HG03064 (cell line): ENCODE measurements around the gene MYL12A.

Source experiments
- ATAC-seq: cut with Tn5 transposase; IDR thresholded peaks from one replicate; pipeline ENCODE4 v1.9.1; 2021; ENCODE audit warnings: low read depth; ENCODE audit not compliant: unreplicated experiment

The MYL12A gene

DNA sequence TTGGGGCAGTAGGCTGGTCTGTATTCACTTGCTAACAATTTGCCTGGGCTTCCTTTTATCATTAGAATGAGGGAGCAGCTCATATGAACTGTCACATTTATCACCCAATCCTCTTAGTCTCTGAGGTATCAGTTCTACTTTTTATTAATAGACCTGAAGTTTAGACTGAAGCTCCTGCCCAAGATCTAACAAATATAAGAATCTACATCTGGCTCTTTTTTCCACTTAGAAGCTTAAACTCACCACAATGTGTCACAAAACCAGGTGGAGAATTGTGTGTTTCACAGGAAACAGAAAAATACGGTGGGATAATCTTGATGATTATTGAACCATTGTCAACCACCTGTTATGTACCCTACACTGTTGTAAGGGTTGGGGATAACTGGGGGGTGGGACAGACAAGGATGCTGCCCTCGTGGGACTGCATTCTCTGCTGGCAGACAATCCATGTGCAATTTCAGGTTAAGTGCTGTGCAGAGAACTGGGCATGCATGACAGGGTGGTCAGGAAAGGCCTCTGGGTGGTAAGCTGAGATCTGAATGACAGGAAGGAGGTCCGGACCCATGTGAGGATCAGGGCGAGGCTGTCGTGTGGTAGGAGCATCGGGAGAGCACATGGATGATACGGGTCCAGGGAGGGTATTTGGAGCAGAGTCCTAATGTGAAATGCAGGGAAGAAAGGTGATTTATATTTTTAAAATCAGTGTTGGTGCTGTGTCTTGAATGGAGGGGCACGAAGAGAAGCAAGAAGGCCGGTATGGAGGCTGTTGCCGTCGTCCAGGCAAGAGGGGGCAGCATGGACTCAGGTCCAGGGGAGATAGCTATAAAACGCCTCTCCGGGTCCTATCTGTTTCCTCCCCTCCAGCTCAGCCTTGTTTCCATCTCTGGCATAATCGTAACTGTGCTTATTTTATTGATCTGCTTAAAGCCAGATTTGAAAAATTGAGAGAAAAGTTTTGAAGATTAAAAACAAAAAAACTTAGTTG is 31.9 kb downstream of the MYL12A start:
- ATAC-seq: peak; percentile 74

DNA sequence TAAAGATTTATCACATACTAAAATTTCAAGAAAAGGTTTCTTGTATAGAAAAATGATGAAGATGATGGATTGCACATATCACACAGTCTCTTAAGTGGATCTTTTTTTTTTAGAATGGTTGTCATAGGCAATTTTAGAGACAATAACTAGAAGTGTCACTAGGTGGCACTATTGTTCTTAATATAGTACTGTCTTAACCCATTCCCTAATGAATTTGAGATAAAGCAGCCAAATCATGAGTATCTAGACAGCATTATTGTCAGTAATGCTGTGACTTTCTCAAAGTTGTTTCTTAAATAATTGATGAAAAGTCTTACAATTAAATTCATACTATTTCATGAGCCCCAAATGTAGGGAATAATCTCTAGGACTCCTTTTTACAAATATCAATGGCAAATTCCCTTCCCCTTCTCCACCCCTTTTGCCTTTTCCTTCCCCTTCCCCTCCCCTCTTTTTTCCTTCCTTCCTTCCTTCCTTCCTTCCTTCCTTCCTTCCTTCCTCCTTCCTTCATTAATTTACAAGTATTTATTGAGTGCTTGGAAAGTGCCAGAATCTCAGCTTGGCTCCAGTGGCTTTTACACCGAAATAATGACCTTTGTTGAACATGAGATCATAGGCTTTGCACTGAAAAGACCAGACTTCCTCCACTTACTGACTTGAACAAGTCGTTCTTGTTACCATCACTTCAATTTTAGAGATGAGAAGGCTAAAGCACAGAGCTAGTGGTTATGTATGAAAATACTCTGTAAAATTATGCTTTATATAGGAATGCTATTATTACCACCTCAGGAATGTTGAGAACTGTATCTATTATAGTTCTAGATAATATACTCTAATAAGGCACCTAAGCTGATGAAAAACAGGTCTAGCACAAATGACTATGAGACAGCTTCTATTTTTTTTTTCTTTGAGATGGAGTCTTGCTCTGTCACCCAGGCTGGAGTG is 34.1 kb downstream of the MYL12A start:
- no peak for ATAC-seq

DNA sequence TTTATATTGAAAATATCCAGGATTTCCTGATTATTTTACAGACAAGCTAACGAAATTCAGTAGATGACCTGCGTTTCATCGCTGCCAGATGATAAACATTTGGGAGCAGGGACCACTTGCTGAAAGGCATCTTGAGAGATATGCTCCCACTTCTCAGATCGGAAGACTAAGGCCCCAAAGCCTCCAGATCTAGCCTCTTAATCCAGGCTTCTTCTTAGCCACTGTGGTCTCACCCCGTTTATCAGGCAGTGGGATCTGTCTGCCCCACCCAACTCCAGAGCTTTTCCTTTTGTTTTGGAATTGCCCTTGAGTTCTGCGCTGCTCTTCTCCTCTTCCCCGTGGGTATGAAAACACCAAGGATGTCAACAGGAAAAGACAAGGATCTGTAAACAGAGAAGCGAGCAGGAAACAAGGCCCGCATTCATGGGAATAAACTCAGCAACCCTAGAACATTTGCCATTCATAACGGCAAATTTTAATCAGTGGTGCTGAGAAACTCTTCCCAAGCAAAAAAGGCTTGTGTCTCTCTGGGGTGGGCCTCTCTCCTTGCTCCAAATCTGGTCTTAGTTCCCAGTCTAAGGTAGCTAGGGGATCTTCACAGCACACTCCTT is 35.8 kb downstream of the MYL12A start:
- no peak for ATAC-seq

DNA sequence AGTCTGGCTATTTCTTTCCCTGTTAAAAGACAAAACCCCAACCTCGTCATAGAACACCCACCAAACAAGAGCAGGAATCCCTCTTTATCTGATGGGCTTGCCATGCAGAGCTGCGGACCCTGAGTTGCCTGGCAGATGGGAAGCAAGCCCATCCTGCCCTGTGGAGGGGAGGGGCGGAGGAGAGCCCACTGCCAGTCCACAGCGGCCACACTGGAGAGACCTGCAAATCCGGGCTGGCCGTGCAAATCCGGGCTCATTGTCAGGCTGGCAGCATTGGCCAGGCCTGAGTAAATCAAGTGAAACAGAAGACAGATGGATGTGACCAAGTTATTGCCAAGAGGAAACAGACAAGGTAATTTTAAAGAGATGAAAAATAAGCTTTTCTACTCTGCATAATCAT is 36.3 kb downstream of the MYL12A start:
- ATAC-seq: no peak

DNA sequence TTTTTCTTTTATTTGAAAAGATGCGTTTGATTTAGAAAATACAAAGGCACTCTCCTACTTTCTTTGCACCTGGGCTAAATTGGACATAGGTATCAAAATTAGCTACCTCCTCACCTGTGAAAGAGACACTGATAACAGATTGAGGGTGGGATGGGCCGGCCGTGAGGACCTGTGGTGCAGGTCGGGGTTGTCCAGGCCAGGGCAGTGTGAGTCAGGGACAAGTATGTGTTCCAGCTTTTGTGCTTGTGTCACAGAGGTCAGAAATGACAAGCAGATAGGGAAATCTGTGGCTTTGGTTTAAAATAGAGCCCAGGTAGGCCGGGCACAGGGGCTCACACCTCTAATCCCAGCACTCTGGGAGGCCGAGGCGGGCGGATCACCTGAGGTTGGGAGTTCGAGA is 36.9 kb downstream of the MYL12A start:
- ATAC-seq: no peak

DNA sequence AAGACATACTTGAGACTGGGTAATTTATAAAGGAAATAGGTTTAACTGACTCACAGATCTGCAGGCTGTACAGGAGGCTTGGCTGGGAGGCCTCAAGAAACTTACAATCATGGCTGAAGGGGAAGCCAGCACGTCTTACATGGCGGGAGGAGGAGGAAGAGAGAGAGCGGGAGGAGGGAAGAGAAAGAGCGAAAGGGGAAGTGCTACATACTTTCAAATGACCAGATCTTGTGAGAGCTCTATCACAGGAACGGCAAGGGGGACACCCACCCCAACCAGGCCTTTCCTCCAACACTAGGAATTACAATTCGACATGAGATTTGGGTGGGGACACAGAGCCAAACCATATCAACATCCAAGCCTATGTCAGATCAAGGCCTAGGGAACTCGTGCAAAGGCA is 38.6 kb downstream of the MYL12A start:
- no peak for ATAC-seq

DNA sequence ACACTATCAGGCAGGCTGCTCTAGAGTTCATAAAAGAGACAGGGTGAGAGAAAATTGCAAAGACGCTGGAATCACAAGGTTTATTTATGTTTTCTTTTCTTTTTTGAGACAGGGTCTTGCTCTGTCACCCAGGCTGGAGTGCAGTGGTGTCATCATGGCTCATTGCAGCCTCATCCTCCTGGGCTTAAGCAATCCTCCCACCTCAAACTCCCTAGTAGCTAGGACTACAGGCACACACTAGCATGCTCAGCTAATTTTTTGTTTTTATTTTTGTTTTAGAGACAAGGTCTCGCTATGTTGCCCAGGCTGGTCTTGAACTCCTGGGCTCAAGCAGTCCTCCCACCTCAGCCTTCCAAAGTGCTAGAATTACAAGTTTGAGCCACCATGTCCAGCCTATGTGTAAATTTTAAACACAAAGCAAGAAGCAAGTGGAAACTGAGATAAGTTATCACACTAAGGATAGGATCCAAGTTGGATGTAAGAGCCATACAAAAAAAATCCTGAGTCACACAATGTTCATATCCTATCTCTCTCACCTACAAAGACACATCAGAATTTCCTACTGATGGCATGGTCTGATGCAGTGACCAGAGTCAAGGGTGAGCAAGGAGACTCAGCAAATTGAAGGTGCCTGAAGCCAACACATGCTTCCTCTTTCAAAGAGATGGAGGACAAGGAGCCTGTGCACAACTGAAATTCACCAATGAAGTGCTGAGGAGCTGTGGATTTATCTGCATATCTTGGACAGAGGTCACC is 45.8 kb downstream of the MYL12A start:
- ATAC-seq: no peak

DNA sequence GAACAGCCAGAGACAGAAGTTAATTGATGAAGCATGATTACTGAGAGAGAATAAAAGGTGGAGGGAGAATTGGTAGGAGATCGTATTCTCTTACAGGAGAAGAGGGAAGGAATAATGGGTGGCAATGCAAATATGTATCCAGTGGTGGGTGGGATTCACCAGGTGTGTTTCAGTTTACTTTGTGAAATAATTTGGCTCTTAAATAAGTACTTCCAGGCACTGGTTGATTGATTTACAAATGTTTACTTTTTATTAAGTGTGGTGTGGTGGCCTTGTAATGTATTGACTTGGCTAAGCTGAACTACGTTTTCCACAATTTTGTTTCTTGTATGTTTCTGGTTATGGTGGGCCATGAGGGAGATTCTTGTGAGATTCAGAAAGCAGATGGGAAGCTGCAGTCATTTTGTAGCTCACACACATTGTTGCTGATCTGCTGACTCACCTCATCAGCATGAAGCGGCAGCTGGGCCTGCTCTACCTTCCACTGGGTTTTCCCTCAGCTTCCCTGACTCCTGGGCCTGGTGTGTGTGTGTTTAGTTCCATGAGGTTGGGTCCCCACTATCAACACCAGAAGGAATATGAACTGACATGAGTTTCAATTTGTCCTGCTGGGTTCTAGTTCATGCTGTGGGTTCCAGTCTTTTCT is 47.0 kb downstream of the MYL12A start:
- no peak for ATAC-seq

DNA sequence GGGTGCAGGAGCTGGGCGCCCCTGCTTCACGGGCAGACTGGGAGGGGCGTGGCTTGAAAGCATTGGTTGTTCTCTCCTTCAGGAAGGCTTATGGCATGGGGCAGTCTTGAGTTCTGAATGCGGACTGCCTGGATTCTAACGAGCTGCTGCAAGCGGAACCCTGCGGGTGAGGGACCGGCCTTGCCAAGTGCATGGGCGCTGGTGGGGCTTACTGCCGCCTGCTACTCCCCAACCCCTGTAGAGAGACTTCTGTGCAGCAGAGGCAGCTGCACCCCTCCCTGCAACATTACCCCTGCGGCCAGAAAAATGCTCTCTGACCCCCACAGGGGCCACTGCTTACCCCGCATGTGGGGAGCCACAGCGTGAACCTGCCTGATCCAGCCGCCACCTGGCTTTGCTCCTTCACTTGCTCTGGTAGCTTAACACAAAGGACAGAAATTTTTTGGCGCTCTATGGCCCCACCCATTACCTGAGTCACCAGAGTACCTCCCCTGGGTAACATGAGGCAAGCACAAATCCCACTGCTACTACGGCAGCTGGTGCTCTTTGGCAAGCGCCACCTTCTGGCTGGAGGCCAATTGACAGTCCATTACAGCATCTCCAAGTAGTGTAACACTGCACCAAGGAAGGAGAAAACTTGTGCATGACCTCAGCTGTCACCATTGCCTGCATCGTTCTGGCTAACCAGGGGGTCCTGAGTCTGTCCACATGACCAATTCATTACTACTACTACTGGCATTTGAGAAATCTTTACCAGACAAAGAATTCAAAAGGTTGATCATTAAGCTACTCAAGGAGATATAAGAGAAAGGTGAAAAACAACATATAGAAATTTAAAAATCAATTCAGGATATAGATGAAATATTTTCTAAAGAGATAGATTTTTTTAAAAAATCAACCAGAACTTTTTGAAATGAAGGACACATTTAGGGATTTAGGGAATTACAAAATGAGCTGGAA is 49.7 kb downstream of the MYL12A start:
- ATAC-seq: peak; percentile 100

DNA sequence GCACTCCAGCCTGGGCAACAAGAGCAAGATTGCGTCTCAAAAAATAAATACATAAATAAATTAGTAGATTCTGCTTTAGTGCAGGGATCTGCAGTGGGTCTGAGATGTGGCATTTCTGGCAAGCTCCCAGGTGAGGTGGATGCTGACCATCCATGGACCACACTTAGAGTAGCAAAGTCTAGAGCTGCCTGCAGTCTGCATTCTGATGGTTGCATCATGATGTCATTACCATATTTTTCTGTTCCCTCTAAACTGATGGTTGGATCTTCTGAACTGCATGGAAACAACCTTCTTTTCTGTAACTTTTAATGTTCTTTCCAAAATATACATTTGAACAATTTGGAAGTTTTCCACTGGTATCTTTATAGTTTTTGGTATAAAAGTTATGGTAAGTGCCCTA is 57.2 kb downstream of the MYL12A start:
- ATAC-seq: no peak

DNA sequence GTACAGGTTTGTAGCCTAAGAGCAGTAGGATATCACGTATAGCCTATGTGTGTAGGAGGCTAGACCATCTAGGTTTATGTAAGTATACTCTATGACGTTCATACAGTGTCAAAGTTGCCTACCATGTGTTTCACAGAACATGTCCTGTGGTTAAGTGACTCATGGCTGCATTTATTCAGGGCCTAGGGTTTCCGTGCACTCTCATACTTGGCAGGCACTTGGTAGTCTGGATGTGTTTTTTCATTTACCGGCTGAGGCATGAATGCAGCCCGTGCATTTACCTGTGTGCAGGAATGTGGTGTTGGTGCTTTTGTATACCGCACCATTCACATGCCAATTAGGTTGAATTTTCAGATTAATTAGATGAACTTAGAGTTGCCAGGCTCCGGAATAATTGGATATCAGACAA is 57.8 kb downstream of the MYL12A start:
- no peak for ATAC-seq
